Right kidney (tissue), 1 donor: ENCODE measurements around the gene HAPLN2.
A peak's percentile ranks its signal among the peaks of the same experiment; 100 is the strongest.

Experiments
- DNase-seq: peaks from one replicate; pipeline ENCODE4 v3.0.0-alpha.2; 2016

HAPLN2 gene

DNA sequence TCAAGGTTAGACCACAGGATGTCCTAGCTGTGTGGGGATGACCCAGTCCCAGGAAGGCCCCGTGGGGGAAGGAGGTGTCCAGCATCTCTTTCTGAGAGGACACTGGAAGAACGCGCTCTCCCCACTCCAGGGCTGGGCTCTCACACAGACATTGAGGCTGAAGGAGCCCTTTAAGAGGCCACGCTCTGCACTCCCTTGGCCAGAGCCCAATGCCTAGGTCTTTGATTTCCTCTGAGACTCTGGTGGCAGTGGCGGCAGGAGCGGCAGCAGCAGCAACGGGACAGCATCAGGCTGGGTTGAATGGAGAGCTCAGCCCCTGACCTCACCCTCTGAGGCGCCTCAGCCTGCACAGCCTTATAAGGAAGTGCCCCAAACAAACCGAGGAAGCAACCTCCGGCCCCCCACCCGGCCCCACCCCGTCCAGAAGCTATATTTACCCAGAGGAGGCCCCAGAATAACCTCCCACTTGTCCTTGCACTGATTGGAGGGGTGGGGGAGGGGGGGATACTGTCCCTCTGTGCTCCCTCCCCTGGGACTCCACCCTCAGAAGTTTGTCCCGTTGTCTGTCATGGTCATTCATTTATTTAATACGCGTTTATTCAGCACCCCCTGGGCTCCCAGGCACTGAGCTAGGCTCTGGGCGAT is 45.7 kb downstream of the HAPLN2 start:
- DNase-seq = peak; percentile 55

DNA sequence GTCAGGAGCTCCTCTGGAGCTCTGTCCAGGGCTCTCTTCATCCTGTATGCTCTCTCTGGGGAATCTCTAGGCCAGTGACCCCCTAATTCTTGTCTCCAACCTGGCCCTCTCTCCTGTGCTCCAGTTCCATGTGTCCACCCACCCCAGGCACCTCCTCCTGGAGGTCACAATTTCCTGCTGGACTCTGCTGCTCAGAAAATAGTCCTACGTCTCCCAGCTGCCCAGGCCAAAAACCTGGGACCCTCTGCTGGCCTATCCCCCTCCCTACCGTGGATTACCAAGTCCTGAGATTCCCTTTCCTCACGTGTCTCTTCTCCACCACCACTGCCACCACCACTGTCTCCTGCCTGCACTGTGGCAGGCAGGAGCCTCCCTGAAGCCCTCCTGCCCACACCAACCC is 46.3 kb downstream of the HAPLN2 start:
- no peak for DNase-seq

DNA sequence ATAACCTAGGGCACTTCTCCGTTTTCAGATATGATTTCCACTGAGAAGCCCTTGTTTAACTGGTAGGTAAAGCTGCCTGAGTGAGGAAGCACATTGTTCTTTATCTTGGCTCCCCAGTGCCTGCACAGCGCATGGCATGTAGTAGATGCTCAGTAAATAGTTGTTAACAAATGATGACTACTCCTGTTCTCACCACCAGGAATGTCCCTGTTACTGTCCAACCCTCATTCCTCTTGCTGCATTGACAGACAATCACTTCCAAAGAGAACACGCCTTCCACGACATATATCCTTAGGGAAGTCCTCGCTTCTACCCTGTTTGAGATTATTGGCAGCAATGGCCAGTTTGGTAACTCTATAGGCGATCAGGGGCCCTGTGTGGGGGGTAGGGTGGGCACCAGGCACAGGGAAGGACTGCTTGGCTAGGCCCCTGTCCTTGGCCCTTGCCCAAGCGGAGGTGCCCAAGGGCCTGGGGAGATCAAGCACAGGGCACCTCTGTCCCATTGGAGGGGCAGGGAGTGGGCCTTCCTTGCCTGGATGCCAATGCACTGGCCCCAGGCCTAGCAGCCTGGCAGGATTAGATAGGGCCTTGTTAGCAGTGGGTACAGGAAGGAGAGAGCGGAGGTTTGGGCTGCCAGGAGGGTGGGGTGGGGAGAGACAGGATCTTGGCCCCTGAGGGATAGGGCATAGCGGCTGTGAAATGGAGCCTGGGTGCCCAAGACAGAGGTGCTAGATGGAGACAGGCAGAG is 47.8 kb downstream of the HAPLN2 start:
- no peak for DNase-seq

DNA sequence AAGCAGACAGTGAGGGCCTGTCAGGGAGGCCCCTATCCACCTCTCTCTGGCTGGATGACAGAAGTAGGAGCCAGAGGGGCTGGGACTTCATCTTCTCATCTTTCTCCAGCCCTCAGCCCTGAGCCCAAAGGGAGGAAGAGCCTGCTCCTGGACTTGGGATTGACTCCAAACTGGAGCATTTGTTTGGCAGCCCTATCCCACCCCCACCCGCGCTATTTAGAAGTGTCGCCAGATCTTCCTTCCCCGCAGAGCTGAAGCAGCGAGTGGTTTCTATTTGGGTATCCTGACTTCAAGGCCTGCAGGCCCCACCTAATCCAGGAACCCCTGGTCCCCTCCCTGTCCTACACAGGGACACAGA is 48.4 kb downstream of the HAPLN2 start:
- DNase-seq = no peak

DNA sequence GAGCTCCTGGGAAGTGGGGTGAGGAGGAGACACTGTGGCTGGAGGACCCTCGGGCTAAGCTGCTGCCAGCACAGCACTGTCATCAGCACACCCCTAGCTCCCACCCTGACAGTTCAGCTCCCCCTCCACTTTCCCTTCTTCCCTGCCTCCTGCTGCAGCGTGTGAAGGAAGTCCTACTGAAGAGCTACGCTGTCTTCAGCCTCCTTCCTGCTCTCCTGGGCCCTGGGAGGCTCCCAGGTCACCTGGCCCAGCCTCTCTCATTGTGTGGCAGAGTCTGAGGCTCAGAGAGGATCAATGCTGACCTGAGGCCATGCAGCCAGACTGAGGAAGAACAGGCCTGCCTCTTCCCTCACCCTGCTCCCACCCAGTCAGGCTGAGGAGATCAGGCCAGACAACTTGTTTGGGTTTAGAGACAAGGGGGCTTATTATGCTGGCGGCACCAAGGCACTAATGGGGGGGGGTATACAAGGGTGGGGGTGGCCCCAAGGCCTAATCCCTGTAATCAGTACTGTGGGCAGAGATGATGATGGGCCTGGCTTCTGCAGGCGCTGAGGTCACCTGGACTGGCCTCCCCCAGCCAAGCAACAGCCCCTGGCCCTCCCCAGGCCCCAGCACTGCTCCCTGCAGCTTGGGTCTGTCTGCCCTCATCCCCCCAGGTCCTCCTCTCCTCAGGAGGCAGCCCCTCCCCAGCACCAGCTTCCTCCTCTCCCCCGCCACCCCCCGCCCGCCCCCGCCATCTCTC is 48.9 kb downstream of the HAPLN2 start:
- DNase-seq = peak; percentile 29

DNA sequence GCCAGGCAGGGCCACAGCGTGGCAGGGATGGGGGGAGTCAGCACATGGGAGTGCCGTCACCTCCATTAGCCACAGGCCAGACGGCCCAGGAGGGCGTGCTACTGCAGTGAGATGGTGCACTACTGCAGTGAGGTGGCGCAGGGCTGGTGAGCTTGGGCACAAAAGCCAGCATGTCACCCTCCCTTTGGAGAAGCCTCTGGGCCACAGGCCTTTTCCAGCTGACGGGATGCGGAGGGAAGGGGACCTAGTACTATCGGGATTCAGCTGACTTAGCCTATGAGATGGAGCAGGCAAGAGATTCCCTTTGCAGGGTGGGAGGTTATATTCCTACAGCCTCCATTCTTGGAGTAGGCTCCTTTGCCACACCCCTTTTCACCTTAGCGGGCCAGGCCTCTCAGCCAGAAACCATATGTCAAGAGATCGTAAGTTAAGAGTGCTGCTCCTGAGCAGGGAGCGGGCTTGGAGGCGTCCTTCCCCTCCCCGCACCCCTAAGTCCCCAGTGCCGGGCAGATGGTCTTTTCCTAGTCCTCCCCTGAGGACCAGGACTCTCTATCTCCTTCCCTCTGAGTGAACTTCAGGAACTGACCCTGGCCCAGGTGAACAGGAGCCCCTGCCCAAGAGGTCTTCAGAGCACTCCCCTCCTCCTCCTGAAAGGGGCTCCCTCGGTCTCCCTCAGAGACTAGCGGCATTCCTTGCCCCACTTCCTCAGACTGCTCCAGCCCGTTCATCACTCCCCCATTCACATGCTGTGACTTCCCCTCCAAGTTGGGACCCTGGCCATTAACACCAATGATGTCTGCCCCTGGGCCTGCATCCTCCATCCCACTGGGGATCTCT is 49.8 kb downstream of the HAPLN2 start:
- DNase-seq = no peak

DNA sequence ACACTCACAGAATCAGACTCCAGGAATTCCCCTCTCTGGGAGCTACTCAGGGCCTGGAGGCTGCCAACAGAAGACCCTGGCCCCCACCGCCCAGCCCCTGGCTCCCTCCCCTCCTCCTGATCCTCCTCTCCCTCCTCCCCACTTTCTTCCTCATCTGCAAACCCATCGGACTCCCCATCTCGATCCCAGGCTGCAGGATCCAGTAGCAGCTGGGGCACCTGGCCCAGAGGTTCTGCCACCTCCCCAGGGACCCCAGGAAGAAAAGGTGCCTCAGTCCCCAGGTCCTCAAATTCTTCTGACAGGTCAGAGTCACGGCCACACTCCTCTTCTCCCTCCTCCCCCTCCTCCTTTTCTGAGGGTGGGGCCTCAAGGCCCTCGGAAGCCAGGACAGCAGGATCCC is 50.6 kb downstream of the HAPLN2 start:
- DNase-seq = no peak

DNA sequence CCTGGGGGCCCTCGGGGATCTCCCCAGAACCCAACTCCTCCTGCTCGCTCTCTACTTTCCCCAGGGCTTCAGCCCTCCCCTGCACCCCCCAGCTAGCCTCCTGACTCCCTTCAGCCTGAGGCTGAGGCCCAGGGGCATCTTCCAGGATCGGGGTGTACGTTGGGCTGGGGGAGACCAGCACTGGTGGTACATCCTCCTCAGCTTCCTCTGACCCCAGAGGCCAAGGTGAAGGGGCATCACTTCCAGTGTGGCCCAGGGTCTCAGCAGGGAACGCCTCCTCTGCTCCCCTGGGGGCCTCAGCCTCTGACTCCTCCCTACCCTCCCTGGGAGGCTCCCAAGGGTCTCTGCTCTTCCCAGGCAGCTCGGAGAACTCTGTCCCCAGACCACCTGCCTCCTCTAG is 51.1 kb downstream of the HAPLN2 start:
- no peak for DNase-seq

DNA sequence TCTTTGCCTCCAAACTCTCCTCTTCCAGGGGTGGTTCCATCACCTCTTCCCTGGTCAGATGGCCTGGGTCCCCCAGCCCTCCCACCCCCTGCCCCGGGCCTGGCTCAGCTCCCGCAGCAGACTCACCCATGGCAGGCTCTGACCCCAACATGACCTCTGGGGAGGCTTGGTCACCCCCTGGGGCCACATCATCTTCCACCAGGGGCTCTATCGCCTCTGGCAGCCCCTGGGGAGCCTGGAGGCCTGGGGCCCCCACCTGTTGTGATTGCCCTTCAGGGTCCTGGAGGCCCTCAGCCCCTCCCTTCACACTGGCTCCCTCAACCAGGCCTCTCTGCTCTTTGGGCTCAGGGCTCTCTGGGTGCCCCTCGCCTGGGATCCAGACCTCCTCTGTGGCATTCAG is 51.6 kb downstream of the HAPLN2 start:
- DNase-seq = no peak

DNA sequence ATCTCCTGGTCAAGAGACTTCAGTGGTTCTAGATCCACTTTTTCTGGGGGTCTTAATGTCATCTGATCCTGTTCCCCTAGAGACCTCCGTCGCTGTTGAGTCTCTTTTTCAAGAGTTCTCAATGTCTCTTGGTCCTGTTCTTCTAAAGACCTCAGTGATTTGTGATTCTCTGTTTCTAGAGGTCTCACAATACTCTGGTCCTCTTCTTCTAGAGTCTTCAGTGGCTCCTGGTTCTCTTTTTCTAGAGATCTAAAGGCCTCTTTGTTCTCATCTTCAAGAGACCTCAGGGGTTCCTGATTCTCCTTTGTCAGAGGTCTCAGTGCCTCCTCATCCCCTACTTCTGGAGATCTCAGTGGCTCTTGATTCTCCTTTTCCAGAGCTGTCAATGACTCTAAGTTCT is 52.6 kb downstream of the HAPLN2 start:
- no peak for DNase-seq

DNA sequence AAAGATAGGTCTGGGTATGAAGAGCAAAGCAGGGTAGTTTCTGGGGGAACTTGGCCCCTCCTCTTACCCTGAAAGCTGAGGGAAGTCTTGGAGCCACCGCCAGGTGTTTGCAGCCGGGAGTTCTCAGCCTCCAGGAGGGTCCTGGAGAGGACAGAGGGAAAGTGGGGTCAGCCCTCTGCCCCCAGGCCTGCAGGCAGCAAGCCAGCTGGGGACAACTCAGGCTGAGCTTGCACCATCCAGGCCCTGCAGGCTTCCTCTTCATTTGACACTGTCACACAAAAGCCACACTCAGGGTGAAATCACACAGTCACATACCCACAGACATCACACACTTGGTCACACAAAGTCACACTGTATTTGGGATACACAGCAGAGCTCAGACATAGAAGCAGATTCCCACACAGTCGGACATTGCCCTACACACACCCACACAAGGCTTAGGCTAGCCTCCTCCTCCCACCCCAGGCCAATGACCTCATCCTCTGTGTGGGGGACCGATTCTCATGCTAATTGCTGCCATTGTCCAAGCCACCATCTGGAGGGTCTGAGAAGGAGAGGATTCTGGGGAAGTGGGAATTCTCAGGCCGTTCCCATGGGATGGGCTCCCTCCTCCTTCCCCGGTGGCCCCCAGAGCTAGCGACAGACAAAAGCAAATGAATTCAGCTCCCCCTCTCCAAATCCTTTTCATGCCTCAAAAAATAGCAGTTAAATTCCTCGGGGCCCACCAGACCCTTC is 54.3 kb downstream of the HAPLN2 start:
- no peak for DNase-seq
